ENCODE results near the gene PNKP.

Gene PNKP

DNA sequence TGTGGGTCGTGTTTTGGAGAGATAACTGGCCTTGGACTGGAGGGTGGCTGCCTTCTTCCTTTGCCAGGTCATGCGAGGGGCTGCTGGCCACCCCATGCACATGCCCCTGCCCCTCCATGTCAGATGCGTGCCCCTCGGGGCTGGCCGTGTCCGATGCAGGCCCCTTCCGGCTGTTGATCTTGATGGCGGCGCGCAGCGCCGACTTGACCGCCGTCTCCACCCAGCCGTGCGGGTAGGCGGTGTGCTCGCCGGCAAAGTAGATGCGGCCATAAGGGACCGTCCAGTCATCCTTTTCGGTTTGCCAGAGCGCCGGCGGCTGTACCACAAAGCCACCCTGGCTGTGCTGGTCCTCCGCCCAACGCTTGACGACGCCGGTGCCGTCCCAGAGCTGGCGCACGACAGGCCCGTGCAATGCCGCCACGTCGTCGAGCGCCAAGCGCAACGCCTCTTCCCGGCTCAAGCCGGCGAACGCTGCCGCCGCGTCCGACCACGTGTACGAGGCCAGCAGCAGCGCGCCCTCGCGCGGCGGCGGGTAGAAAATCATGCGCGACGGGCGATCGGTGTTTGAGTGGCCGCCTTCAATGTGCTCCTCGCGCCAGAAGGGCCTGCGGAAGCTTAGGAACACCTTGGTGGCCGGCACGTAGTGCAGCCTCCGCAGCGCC lies 22.4 kb upstream of the PNKP start:
- DNase-seq, result no peak

- DNase-seq, result no peak
These were observed 21.8 kb upstream of the PNKP start for GRCh38 chr19:49889038-49889686.

DNA sequence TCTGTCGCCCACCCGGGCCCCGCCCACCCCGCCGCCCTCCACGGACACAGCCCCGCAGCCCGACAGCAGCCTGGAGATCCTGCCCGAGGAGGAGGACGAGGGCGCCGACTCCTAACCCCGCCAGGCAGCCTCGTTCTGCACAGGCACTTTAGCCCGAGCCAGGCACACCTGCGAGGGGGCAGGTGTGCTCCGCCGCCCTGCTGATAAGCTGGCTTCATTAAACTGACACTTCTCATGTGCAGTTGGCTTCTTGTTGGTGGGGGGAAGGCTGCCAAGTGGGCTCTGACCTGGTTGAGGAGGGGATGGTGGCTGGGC lies 21.1 kb upstream of the PNKP start:
- no peak for DNase-seq

DNA sequence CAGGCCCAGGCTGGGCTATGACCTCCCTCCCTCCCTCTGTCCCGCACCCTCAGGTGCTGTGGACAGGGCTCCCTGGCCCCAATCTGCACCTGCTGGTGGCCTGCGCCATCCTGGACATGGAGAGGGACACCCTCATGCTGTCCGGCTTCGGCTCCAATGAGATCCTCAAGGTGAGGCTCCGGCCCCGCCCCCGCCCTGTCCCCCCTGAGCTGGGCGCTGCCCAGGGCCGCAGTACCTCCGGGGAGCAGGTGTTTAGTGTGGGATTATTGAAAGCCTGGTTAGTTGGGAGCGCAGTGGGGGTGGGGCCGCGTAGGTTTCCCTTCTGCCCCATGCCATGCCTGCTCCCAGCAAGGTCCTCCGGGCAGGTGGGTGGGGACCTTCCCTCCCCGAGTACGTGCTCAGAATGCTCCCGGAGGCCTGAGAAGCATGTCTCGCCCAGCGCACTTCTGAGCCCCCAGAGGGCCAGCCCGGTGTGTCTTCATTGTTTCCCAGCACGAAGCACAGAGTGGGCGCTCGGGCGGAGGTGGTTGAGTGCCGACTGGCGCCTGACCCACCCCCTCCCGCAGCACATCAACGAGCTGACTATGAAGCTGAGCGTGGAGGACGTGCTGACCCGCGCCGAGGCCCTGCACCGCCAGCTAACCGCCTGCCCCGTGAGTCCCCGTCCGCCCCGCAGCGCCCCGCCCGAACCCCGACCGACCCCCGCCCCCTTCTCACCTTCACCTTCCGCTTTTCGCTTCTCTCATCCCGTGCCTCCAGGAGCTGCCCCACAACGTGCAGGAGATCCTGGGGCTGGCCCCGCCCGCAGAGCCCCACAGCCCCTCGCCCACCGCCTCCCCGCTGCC lies 20.5 kb upstream of the PNKP start:
- no peak for DNase-seq

GRCh38 chr19:49887037-49887664 lies 19.8 kb upstream of the PNKP start:
- DNase-seq, result no peak

- no peak for DNase-seq
These were observed 17.4 kb upstream of the PNKP start for GRCh38 chr19:49884760-49885159.

DNA sequence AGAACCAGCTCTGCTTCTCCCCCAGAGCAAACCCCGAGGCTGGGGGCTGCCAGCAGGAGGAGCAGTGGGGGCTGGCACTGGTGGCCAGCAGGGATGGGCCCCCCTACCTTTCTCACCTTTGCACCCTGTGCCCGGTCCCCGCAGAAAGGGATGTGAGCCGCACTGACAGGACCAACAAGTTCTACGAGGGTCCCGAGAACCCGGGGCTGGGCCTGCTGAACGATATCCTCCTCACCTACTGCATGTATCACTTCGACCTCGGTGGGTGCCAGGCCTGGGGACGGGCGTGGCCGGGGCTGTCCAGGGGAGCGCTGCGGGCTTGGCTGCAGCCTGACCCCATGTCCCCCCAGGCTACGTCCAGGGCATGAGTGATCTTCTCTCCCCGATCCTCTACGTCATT lies 16.7 kb upstream of the PNKP start:
- no peak for DNase-seq

GRCh38 chr19:49883094-49883493 lies 15.7 kb upstream of the PNKP start:
- DNase-seq, result no peak

- DNase-seq, result no peak
These were observed 15.3 kb upstream of the PNKP start for GRCh38 chr19:49882643-49883042.

DNA sequence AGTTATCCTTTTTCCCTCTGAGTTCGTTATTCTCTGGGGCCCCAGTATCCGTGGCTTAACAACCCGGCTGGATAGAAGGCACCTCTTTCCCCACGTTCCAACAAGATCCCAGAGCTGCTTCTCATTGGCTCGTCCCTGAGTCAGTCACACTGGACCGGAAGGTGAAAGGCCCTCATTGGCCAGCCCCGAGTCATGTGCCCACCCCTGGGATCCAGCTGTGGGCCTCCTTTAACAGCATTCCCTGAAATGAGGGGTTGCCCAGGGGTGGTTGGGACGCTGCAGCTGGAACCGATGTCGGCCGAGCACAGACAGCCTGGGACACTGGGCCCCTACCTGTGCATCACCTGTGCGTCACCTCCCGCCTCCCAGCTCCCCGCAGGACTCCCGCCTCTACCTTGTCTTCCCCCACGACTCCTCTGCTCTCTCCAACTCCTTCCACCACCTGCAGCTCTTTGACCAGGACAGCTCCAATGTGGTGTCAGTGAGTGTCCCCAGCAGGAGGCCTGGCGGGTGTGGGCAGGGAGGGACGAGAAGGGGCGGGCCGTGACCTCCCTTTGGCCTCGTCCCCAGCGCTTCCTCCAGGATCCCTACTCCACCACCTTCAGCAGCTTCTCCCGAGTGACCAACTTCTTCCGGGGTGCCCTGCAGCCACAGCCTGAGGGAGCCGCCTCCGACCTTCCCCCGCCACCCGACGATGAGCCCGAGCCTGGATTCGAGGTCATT lies 14.5 kb upstream of the PNKP start:
- DNase-seq, result no peak

- DNase-seq, result no peak
These were observed 13.8 kb upstream of the PNKP start for GRCh38 chr19:49881186-49881585.

DNA sequence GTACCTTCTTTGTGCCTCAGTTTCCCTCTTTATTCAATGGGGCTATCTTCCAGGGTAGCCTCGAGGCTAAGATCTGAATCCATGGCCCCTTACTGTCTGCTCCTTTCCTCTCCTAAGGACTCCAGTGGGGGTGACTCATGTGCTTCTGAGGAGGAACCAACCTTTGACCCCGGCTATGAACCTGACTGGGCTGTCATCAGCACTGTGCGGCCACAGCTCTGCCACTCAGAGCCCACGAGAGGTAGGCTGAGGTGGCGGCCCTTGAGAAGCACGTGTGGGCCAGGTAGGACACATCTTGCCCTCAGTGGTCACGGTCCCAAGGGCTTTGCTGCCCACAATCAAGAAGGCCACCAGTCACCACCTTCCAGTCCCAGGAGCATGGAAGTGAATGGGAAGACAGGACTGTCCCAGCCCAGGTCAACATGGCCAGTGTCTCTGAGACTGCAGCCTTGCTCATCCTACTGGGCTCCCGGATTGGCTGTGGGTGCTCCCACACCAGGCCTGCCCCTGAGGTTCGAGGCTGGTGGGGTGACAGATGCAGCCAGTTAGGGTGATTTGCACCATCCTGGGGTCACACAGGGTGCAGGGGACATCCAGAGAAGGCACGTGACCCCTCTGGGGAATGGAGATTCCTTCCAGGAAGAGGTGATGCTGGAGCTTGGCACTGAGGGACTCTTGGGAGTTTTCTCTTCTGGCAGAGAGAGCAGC lies 12.9 kb upstream of the PNKP start:
- DNase-seq, result no peak

DNA sequence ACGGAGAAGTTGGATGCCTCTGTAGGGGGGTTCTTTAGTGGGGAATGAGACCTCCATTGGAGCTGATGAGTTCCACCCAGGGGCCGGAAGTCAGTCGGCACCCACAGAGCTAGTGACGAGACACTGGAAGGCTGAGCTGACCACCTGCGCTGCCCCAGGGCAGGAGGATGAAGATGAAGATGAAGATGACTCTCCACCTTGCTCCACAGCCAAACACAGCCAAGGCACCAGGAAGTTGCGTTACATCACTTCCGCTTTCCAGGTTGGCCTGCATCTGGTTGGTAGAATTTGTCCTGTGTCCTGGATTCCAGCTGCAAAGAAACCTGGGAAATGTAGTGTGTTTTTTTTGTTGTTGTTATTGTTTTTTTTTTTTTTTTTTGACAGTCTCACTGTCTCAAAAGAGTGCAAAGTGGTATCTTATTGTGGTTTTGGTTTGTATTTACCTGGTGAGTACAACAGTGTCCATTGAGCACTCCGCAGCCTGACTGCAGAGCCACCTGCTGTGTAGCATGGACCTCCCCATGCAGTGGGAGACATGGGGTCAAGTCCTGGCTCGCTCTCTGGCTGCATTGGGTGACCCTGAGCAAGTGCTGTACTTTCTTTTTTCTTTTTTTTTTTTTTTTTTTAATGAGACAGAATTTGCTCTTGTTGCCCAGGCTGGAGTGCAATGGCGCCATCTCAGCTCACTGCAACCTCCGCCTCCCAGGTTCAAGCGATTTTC lies 12.0 kb upstream of the PNKP start:
- DNase-seq, result no peak

DNA sequence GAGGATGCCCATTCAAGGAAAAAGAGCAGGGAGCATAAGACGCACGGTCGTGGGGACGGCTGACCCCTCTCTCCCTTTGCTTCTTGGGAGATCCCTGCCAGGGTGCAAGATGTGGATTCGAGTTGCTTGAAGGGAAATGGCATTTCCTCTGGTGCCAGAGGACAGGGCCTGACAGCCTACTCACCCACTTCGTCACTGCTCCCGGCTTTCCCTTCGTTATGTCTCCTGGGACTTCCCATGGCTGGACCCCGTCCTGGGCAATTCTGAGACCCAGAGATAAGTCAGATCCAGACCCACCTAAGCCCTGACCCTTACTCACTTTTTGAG lies 11.3 kb upstream of the PNKP start:
- no peak for DNase-seq

DNA sequence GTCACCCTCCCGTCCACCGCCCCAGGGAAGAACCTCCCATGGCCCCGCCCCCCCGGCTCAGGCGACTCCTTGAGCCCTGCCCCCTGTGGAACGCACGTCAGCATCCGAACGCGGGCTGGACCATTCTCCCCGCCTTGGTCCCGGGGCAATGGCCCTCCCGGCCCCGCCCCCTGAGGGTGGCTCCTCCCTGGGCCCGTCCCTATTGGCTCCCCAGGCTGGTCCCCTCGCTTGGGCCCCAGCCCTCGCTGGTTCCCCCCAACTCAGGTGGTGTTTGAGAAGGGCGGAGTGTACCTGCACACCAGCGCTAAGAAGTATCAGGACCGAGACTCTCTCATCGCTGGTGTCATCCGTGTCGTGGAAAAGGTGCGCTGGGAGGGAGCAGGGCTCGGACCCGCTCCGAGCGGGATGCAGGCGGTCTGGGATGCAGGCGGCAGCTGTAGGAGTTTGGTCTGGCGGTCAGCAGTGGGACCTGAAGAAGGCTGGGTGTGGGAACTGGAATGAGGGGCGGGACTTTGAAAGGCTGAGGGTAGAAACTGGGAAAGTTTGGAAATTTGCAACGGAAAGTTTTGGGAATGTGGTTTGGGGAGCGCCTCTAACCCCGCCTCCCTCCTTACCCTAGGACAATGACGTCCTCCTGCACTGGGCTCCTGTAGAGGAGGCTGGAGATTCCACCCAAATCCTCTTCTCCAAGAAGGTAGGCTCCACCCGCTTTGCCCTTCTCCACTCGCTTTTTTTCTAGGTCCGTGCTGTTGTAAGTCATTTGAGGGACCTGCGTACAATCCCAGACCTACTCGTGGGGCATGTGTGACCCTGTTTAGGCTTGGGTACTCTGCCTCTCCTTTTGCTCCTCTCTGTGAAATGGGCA lies 10.7 kb upstream of the PNKP start:
- DNase-seq, result peak; percentile 95

DNA sequence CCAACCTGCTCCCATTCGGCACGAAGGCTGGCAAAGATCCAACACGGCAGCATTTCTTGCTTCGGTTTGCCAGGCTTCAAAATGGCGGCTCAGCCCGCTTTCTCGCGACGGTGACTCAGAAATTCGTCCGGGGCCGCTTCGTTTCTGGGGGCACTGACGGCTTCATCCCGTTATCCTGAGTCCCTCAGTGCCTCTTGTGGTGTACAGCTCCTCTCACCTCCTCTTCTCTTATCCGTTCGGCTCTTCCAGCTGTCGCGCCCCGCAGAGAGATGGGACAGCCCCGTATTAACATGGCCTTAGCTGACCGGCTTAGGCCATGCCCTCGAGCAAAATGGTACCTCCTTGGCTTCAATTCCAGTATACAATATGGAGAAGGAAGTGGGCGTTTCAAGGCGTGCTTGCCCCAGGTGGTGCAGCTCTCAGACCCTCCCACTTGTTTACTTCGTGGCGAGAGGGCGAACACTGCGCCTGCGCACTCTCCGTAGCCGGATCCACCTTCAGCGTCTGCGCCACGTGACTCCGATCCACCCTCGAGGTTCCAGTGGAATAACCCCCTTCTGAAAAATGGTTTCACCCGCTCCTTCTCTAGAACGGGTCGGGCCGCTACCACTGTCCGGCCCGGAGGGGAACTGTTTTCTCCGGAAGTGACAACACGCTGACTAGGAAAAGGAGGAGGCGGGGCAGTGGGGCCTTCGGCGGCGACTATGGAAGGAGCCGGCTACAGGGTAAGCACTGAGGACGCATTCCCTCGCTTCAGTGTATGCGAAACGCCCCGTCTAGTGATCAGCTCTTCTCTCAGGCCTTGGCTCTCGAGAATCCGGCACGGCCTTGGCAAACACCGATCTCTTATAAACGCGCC lies 9.9 kb upstream of the PNKP start, which contains the start of the genes AKT1S1 and TBC1D17:
AKT1S1 (minus strand) TSS at position 336 of the 859 bp plus-strand sequence. CDS start 4,060 bp downstream, outside the sequence.
TBC1D17 (plus strand) TSS at position 683 of the 859 bp plus-strand sequence; CDS start at position 705, 22 bp downstream.
- peak; percentile 100 for DNase-seq

DNA sequence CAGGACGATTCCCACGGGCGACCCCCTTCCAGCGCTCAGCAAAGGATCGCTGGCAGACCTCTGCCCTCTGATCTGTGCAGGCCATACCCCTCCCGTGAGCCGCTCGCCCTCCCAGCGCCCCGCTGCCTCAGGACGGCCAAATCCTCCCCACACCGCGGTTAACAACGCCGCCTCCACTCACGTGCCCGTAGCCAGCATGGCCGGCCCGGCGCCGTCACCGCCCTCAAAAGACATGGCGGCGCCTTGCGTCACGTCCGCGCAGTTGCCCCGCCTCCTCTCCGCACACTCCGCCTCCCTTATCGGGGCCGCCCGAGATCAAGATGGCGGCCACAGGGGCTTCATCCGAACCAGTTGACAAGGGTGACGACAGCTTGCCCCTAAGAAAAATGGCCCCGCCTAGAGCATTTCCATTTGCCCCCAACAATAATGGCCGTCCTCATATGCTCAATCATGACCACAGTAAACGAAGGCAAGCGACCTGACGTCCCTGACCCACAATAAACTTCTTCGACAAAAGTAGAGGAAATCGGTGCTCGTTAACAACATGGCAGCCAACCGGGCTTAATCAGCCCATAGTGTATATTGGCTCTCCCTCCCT lies 9.1 kb upstream of the PNKP start:
- peak; percentile 99 for DNase-seq

- peak; percentile 8 for DNase-seq
These were observed 8.6 kb upstream of the PNKP start for GRCh38 chr19:49875857-49876421.

DNA sequence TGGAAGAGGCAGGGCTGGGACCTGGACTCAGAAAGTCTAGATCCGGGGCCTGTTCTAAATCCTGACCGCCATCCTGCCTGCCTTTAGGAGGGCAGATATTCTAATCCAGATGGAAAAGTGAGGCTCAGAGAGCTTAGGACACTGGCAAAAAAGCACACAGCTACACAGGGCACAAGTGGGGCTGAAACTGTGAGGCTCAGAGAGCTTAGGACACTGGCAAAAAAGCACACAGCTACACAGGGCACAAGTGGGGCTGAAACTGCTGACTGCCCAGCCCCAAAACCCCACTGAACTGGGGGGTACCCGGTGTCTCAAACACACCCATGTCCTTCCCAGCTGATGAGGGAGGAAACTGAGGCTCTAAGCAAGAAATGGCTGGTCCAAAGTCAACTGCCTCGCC lies 7.8 kb upstream of the PNKP start:
- no peak for DNase-seq

Data from NCI-H446 treated with DMSO at 0.1 percent for 48 hours (cell line).